ENCODE results near the gene MX2.
A peak's percentile ranks its signal among the peaks of the same experiment; 100 is the strongest.

The MX2 gene

DNA sequence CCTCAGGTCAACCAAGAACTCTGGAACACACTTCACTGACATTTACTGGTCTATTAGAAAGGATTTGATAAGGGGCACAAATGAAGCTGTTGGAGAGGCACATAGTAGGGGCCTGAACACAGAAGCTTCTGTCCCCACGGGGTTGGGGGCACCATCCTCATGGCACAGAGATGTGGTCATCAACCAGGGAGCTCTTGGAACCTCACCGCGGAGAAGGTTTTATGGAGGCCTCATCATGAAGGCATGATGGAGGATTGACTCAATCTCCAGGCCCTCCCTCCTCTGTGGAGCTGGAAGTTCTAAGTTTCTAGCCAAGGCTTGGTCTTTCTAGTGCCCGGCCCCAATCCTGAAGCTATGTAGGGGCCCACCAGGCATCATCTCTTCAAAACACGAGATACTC, 87.8 kb downstream of the MX2 start:
- no peak overlapping the region for H3K27ac ChIP-seq (ENCODE audit: poor library complexity, severe bottlenecking)
- no peaks in the 10 kb centered on the region for H3K36me3 ChIP-seq (ENCODE audit: low read depth)
- DNase-seq (ENCODE audit: low spot score) (no peak), ATAC-seq (ENCODE audit: low read depth) (no peak)
- TF ChIP-seq, protein P1, sequence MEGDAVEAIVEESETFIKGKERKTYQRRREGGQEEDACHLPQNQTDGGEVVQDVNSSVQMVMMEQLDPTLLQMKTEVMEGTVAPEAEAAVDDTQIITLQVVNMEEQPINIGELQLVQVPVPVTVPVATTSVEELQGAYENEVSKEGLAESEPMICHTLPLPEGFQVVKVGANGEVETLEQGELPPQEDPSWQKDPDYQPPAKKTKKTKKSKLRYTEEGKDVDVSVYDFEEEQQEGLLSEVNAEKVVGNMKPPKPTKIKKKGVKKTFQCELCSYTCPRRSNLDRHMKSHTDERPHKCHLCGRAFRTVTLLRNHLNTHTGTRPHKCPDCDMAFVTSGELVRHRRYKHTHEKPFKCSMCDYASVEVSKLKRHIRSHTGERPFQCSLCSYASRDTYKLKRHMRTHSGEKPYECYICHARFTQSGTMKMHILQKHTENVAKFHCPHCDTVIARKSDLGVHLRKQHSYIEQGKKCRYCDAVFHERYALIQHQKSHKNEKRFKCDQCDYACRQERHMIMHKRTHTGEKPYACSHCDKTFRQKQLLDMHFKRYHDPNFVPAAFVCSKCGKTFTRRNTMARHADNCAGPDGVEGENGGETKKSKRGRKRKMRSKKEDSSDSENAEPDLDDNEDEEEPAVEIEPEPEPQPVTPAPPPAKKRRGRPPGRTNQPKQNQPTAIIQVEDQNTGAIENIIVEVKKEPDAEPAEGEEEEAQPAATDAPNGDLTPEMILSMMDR (IDR thresholded peaks at IDR 0.05; ENCODE audit: poor library complexity, severe bottlenecking): no peak
- no peak overlapping the region for H3K4me3 ChIP-seq (ENCODE audit: severe bottlenecking)
- no peaks in the 10 kb centered on the region for H3K4me1 ChIP-seq (ENCODE audit: insufficient read depth, poor library complexity, severe bottlenecking)
- H3K27me3 ChIP-seq (ENCODE audit: insufficient read depth, poor library complexity, severe bottlenecking): no peaks in the 10 kb centered on the region
- H3K9me3 ChIP-seq (ENCODE audit: severe bottlenecking): no peaks in the 10 kb centered on the region

DNA sequence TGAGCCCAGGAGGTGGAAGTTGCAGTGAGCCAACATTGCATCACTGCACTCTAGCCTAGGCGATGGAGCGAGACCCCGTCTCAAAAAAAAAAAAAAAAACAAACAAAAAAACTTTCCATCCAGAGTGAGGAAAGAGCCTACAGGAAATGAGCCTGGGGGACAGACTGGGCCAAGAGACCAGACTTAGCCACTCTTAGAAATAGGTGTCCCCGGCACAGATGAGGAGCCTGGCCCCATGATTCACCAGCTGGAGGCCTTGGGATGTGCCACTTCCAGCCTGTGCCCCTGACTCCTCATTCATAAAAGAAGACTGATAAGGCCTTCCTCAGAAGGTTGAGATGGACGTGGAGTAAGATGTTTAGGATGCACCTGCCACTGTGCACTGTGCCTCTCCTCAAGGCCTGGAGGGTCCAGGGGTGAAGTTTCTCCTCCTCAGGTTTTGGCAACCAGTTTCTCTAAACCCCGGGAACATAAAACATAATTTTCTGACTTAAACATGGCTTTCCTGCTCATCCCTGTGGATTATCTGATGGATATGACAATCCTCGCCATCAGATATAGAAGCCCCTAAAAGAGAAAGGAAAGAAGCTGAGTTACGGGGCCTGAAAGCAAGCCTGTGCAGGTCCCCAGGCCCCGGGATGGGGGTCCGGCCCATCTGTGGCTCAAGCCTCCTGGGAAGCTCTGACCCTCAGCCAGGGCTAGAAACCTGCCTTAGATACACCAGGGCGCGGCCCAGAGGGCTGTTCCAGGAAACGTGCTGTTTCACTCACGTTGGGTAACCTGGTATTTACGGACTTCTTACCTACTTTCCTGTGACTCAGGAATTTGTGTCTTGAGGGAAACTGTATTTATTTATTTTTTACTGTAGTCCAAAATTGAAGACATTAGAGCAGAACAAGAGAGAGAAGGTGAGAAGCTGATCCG, 90.2 kb downstream of the MX2 start:
- H3K36me3 ChIP-seq (ENCODE audit: low read depth): no peaks in the 10 kb centered on the region
- H3K27ac ChIP-seq (ENCODE audit: poor library complexity, severe bottlenecking): no peak overlapping the region
- H3K4me1 ChIP-seq (ENCODE audit: insufficient read depth, poor library complexity, severe bottlenecking): no peaks in the 10 kb centered on the region
- H3K9me3 ChIP-seq (ENCODE audit: severe bottlenecking): no peaks in the 10 kb centered on the region
- DNase-seq (ENCODE audit: low spot score): no peak
- TF ChIP-seq, protein P1 (IDR thresholded peaks at IDR 0.05; ENCODE audit: poor library complexity, severe bottlenecking): no peak
- H3K4me3 ChIP-seq (ENCODE audit: severe bottlenecking): no peak overlapping the region
- ATAC-seq (ENCODE audit: low read depth): peak; percentile 35; the same call in 1 of the 3 replicates
- H3K27me3 ChIP-seq (ENCODE audit: insufficient read depth, poor library complexity, severe bottlenecking): no peaks in the 10 kb centered on the region

- DNase-seq (ENCODE audit: low spot score): no peak
- no peaks in the 10 kb centered on the region for H3K9me3 ChIP-seq (ENCODE audit: severe bottlenecking)
- no peak overlapping the region for H3K4me3 ChIP-seq (ENCODE audit: severe bottlenecking)
- TF ChIP-seq, protein P1 (IDR thresholded peaks at IDR 0.05; ENCODE audit: poor library complexity, severe bottlenecking): no peak
- H3K27ac ChIP-seq (ENCODE audit: poor library complexity, severe bottlenecking): no peak overlapping the region
- no peak for ATAC-seq (ENCODE audit: low read depth)
- no peaks in the 10 kb centered on the region for H3K27me3 ChIP-seq (ENCODE audit: insufficient read depth, poor library complexity, severe bottlenecking)
- no peaks in the 10 kb centered on the region for H3K4me1 ChIP-seq (ENCODE audit: insufficient read depth, poor library complexity, severe bottlenecking)
- no peaks in the 10 kb centered on the region for H3K36me3 ChIP-seq (ENCODE audit: low read depth)
Measured at GRCh38 chr21:41453198-41453597, 91.4 kb downstream of the MX2 start.

GRCh38 chr21:41453761-41454160, 91.9 kb downstream of the MX2 start:
- no peak overlapping the region for H3K4me3 ChIP-seq (ENCODE audit: severe bottlenecking)
- ATAC-seq (ENCODE audit: low read depth) (no peak), DNase-seq (ENCODE audit: low spot score) (no peak)
- TF ChIP-seq, protein P1 (IDR thresholded peaks at IDR 0.05; ENCODE audit: poor library complexity, severe bottlenecking): no peak
- no peaks in the 10 kb centered on the region for H3K9me3 ChIP-seq (ENCODE audit: severe bottlenecking)
- H3K4me1 ChIP-seq (ENCODE audit: insufficient read depth, poor library complexity, severe bottlenecking): no peaks in the 10 kb centered on the region
- no peaks in the 10 kb centered on the region for H3K27me3 ChIP-seq (ENCODE audit: insufficient read depth, poor library complexity, severe bottlenecking)
- H3K27ac ChIP-seq (ENCODE audit: poor library complexity, severe bottlenecking): no peak overlapping the region
- no peaks in the 10 kb centered on the region for H3K36me3 ChIP-seq (ENCODE audit: low read depth)

DNA sequence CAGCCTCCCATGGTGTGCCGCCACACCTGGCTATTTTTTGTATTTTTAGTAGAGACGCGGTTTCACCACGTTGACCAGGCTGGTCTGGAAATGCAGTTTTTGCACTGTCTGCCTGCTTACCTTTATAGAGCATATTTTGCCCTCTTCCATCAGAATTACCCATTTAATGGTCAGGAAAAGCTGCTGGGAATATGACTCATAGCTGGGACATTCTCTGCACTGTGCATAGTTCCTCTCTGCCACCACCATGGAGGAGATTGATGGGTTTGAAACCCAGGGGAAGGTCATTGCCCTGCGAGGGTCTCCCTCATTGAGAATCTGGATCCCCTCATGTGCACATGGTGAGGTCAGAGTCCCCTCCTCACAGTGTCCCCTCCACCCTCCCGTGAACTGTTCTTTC, 96.3 kb downstream of the MX2 start:
- no peaks in the 10 kb centered on the region for H3K36me3 ChIP-seq (ENCODE audit: low read depth)
- DNase-seq (ENCODE audit: low spot score): no peak
- ATAC-seq (ENCODE audit: low read depth): no peak
- H3K27ac ChIP-seq (ENCODE audit: poor library complexity, severe bottlenecking): no peak overlapping the region
- no peaks in the 10 kb centered on the region for H3K4me1 ChIP-seq (ENCODE audit: insufficient read depth, poor library complexity, severe bottlenecking)
- H3K4me3 ChIP-seq (ENCODE audit: severe bottlenecking): no peak overlapping the region
- H3K9me3 ChIP-seq (ENCODE audit: severe bottlenecking): no peaks in the 10 kb centered on the region
- TF ChIP-seq, protein P1 (IDR thresholded peaks at IDR 0.05; ENCODE audit: poor library complexity, severe bottlenecking): no peak
- no peaks in the 10 kb centered on the region for H3K27me3 ChIP-seq (ENCODE audit: insufficient read depth, poor library complexity, severe bottlenecking)
